HCT116 (cell line): ENCODE results near the gene TOX2. TPM values are rescaled to one million over a fixed set of nuclear protein-coding genes. Genes with fewer than 3 reads are reported as not detected.

Experiments
- ATAC-seq: fragments of 200-7000 bp; cut with Tn5 transposase; 2 replicates; pipeline ENCODE4 v1.9.1; 2020; ENCODE audit warnings: mild to moderate bottlenecking, moderate library complexity
- BruUV-seq: library from RNA; stranded (reverse); fragments of 400-500 nt; replicated peaks from 2 replicates; lab custom pipeline; 2021; lab: Mats Ljungman, UMichigan
- CTCF ChIA-PET: fragments of 300-600 bp; sonication (Branson Sonifier 250); formaldehyde crosslinking; loops from one replicate; lab custom pipeline; 2021; ENCODE audit warnings: antibody characterized with exemption; lab: Charles Lee
- POLR2A ChIA-PET: fragments of 300-600, 350-600 bp; sonication (Branson Sonifier 250); formaldehyde crosslinking; loops from one replicate; lab custom pipeline; 2021; ENCODE audit warnings: antibody characterized with exemption; lab: Charles Lee
- RAD21 ChIA-PET, 2 experiments: fragments of 300-600 bp; sonication (Branson Sonifier 250); formaldehyde crosslinking; loops; one replicate each; lab custom pipeline; 2023; ENCODE audit warnings: low total read pairs in 2 of 2; ENCODE audit not compliant: uncharacterized antibody in 2 of 2, unreplicated experiment in 2 of 2, low non-redundant PET in 1 of 2; lab: Charles Lee
- DNase-seq: peaks from one replicate; pipeline ENCODE4 v3.0.0-alpha.2; 2010; ENCODE audit warnings: low read depth, low spot score
- H2AFZ ChIP-seq: fragments of 200-600 bp; shearing (Covaris generic), sonication (generic); 2 replicates; pipeline ENCODE4 v1.6.1; 2017; ENCODE audit warnings: low read depth, mixed run types, mixed read lengths, antibody characterized with exemption, low read length; ENCODE audit not compliant: poor library complexity, severe bottlenecking
- H3K27ac ChIP-seq: 2 replicates; pipeline ENCODE4 v1.5.1; 2012; ENCODE audit warnings: low read depth, low read length
- H3K27me3 ChIP-seq: fragments of 200-600 bp; sonication (generic); 2 replicates; pipeline ENCODE4 v1.6.1; 2016; ENCODE audit warnings: mixed run types, low read length, mixed read lengths; ENCODE audit not compliant: insufficient read depth
- H3K36me3 ChIP-seq, 2 experiments: fragments of 200-500 bp in 1 of 2; fragments of 200-600 bp in 1 of 2; sonication (Bioruptor generic) in 1 of 2; sonication (generic) in 1 of 2; 2 replicates each; pipeline versions ENCODE4 v1.5.1 to v1.6.1; 2014 to 2016; ENCODE audit warnings: low read length in 2 of 2, inconsistent platforms in 1 of 2, mixed read lengths in 1 of 2, mixed run types in 1 of 2; ENCODE audit not compliant: insufficient read depth in 2 of 2, control insufficient read depth in 1 of 2
- H3K4me1 ChIP-seq, 2 experiments: fragments of 200-600 bp in 1 of 2; sonication (generic) in 1 of 2; 2 replicates each; pipeline versions ENCODE4 v1.5.1 to v1.6.1; 2012 to 2017; ENCODE audit warnings: low read length in 2 of 2, inconsistent platforms in 1 of 2, mild to moderate bottlenecking in 1 of 2, mixed read lengths in 1 of 2, mixed run types in 1 of 2, moderate library complexity in 1 of 2; ENCODE audit not compliant: insufficient read depth in 2 of 2, control insufficient read depth in 1 of 2
- H3K4me2 ChIP-seq: fragments of 200-600 bp; sonication (generic); 2 replicates; pipeline ENCODE4 v1.6.1; 2017; ENCODE audit warnings: mixed run types, low read length, mixed read lengths
- H3K4me3 ChIP-seq, 2 experiments: fragments of 200-600 bp in 1 of 2; sonication (generic) in 1 of 2; replicated peaks in 1 of 2; 2 replicates each; pipeline ENCODE4 v1.5.1; 2011 to 2016; ENCODE audit warnings: low read length in 2 of 2, control low read depth in 1 of 2, low read depth in 1 of 2, mild to moderate bottlenecking in 1 of 2, mixed read lengths in 1 of 2, mixed run types in 1 of 2
- H3K79me2 ChIP-seq: fragments of 200-600 bp; sonication (generic); 2 replicates; pipeline ENCODE4 v1.6.1; 2017; ENCODE audit warnings: mild to moderate bottlenecking, mixed run types, low read length, moderate library complexity, mixed read lengths; ENCODE audit not compliant: insufficient read depth
- H3K9ac ChIP-seq: fragments of 200-600 bp; sonication (generic); 2 replicates; pipeline ENCODE4 v1.6.1; 2016; ENCODE audit warnings: low read length, mixed read lengths
- H3K9me2 ChIP-seq: fragments of 200-600 bp; sonication (generic), shearing (Covaris generic); 2 replicates; pipeline ENCODE4 v1.6.1; 2017; ENCODE audit warnings: mixed run types, mild to moderate bottlenecking, moderate library complexity; ENCODE audit not compliant: insufficient read depth
- H3K9me3 ChIP-seq, 2 experiments: fragments of 200-500 bp in 1 of 2; fragments of 200-600 bp in 1 of 2; sonication (Bioruptor generic) in 1 of 2; sonication (generic) in 1 of 2; 2 replicates each; pipeline ENCODE4 v1.6.1; 2014 to 2017; ENCODE audit warnings: low read length in 2 of 2, mixed read lengths in 2 of 2, inconsistent platforms in 1 of 2, low read depth in 1 of 2, mild to moderate bottlenecking in 1 of 2, mixed run types in 1 of 2, moderate library complexity in 1 of 2; ENCODE audit not compliant: control insufficient read depth in 1 of 2, insufficient read depth in 1 of 2
- H4K20me1 ChIP-seq: fragments of 200-600 bp; sonication (generic), shearing (Covaris generic); 2 replicates; pipeline ENCODE4 v1.6.1; 2017; ENCODE audit warnings: mixed run types, mild to moderate bottlenecking, moderate library complexity; ENCODE audit not compliant: insufficient read depth
- EGR1 ChIP-seq: IDR thresholded peaks from 2 replicates; pipeline ENCODE4 v1.6.1; 2012; ENCODE audit warnings: low read depth
- ELF1 ChIP-seq: IDR thresholded peaks from 2 replicates; pipeline ENCODE4 v1.6.1; 2012; ENCODE audit warnings: low read depth, borderline replicate concordance
- EZH2 ChIP-seq: fragments of 200-600 bp; sonication (generic); IDR thresholded peaks from 2 replicates; pipeline ENCODE4 v1.6.1; 2017; ENCODE audit warnings: antibody characterized with exemption, mixed run types
- FOSL1 ChIP-seq: IDR thresholded peaks from 2 replicates; pipeline ENCODE4 v1.6.1; 2012; ENCODE audit warnings: low read depth
- JUND ChIP-seq: IDR thresholded peaks from 2 replicates; pipeline ENCODE4 v1.6.1; 2012
- MAX ChIP-seq: IDR thresholded peaks from 2 replicates; pipeline ENCODE4 v1.6.1; 2012
- POLR2A ChIP-seq: IDR thresholded peaks from 2 replicates; pipeline ENCODE4 v1.7.0; 2011; ENCODE audit warnings: borderline replicate concordance; ENCODE audit not compliant: insufficient read depth, insufficient read length; ENCODE audit errors: extremely low read depth
- REST ChIP-seq: IDR thresholded peaks from 2 replicates; pipeline ENCODE4 v1.6.1; 2012; ENCODE audit warnings: low read depth
- SIN3A ChIP-seq: IDR thresholded peaks from 2 replicates; pipeline ENCODE4 v1.6.1; 2012; ENCODE audit warnings: low read depth
- SRF ChIP-seq: IDR thresholded peaks from 2 replicates; pipeline ENCODE4 v1.6.1; 2012; ENCODE audit warnings: low read depth
- YY1 ChIP-seq: IDR thresholded peaks from 2 replicates; pipeline ENCODE4 v1.6.1; 2011; ENCODE audit warnings: low read length, low read depth, moderate library complexity, mild to moderate bottlenecking; ENCODE audit not compliant: insufficient replicate concordance; ENCODE audit errors: extremely low read depth
- ZFX ChIP-seq: fragments of 450-650 bp; IDR thresholded peaks from 2 replicates; pipeline ENCODE4 v1.6.1; 2017
- ZNF274 ChIP-seq: fragments of 200-500 bp; sonication (Bioruptor generic); IDR thresholded peaks from 2 replicates; pipeline ENCODE4 v1.6.1; 2014; ENCODE audit warnings: mild to moderate bottlenecking, low read depth, low read length, inconsistent platforms
- intact Hi-C: fragments of 100-400 bp; cut with micrococcal nuclease; formaldehyde crosslinking; loops from 2 replicates; pipeline ENCODE4 v1.10.0; 2022
- total RNA-seq: library from RNA; stranded (reverse); gene quantifications from one replicate; pipeline ENCODE4 v1.2.1, GENCODE V29; 2021; ENCODE audit not compliant: unreplicated experiment
- TF ChIP-seq, protein P1 (sequence below): IDR thresholded peaks from 2 replicates; pipeline ENCODE4 v1.6.1; 2011; ENCODE audit warnings: mild to moderate bottlenecking, low read length, moderate library complexity; ENCODE audit not compliant: insufficient replicate concordance; ENCODE audit errors: extremely low read depth

The TOX2 gene
- total RNA-seq, 1 experiment from 2014 or later = 39.6 TPM

- Histone ChIP-seq H3K9me3 (no peaks in the 10 kb centered on the region), H3K27ac (no peak overlapping the region), H3K79me2 (no peaks in the 10 kb centered on the region), H4K20me1 (no peaks in the 10 kb centered on the region), H3K27me3 (no peaks in the 10 kb centered on the region), H3K4me3 (no peak overlapping the region), H3K9me2 (no peaks in the 10 kb centered on the region), H3K4me2 (no peak overlapping the region), H3K4me1 (peaks cover 25 to 42% of the 10 kb centered on the region in 2 experiments), H3K9ac (no peak overlapping the region), H3K36me3 (no peaks in the 10 kb centered on the region), H2AFZ (no peak overlapping the region)
- RAD21 ChIA-PET = no interaction called here
- CTCF ChIA-PET = interaction anchor here (1.1 kb wide), 1 partner anchor 10 kb away, joined by 3 read pairs; no protein-coding TSS in a partner anchor
- DNase-seq (no peak), ATAC-seq (no peak)
- POLR2A ChIA-PET = interaction anchor here (1.2 to 1.7 kb wide), 3 partner anchors 13 to 29 kb away, joined by 3 to 4 read pairs (median 3); no protein-coding TSS in a partner anchor
- TF ChIP-seq ZNF274 (no peak), MAX (no peak), POLR2A (no peak)
- TF ChIP-seq, protein P1, sequence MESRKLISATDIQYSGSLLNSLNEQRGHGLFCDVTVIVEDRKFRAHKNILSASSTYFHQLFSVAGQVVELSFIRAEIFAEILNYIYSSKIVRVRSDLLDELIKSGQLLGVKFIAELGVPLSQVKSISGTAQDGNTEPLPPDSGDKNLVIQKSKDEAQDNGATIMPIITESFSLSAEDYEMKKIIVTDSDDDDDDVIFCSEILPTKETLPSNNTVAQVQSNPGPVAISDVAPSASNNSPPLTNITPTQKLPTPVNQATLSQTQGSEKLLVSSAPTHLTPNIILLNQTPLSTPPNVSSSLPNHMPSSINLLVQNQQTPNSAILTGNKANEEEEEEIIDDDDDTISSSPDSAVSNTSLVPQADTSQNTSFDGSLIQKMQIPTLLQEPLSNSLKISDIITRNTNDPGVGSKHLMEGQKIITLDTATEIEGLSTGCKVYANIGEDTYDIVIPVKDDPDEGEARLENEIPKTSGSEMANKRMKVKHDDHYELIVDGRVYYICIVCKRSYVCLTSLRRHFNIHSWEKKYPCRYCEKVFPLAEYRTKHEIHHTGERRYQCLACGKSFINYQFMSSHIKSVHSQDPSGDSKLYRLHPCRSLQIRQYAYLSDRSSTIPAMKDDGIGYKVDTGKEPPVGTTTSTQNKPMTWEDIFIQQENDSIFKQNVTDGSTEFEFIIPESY = no peak
- intact Hi-C loops = no loop called here
- no TSS peak for BruUV-seq
Observed at GRCh38 chr20:43972692-43973091, 58.0 kb downstream of the TOX2 start.

DNA sequence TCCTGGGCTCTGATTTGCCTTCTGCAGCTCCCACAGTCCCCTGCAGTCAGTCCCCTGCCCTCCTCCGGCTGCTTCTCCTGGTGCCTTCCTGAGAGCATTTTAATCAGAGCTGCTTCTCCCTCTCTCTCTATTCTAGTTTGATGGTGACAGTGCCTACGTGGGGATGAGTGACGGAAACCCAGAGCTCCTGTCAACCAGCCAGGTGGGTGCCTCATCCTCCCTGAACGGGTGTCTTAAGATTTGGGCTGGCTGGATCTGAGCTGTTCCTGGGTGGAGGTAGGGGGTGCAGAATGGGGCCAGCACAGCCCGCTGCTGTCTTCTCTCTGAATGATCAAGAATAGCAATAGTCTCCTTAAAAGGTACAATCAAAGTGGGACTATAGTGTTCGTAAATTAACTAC, 58.6 kb downstream of the TOX2 start:
- H3K79me2 ChIP-seq = no peaks in the 10 kb centered on the region
- H2AFZ ChIP-seq = no peak overlapping the region
- no peaks in the 10 kb centered on the region for H3K9me3 ChIP-seq
- no peaks in the 10 kb centered on the region for H3K36me3 ChIP-seq
- no peak for TF ChIP-seq EGR1
- TF ChIP-seq ZFX = no peak
- no peak for TF ChIP-seq MAX
- no peak for TF ChIP-seq EZH2
- no peak for TF ChIP-seq ELF1
- no peak for TF ChIP-seq SIN3A
- no peak for TF ChIP-seq YY1
- no peak for TF ChIP-seq SRF
- TF ChIP-seq REST = no peak
- no peak for TF ChIP-seq FOSL1
- no peak for TF ChIP-seq JUND
- CTCF ChIA-PET = interaction anchor here (1.1 kb wide), 1 partner anchor 10 kb away, joined by 3 read pairs; no protein-coding TSS in a partner anchor
- RAD21 ChIA-PET = no interaction called here
- no peaks in the 10 kb centered on the region for H3K9me2 ChIP-seq
- no peaks in the 10 kb centered on the region for H4K20me1 ChIP-seq
- no TSS peak for BruUV-seq
- H3K27me3 ChIP-seq = no peaks in the 10 kb centered on the region
- intact Hi-C loops = no loop called here
- H3K9ac ChIP-seq = no peak overlapping the region
- POLR2A ChIA-PET = interaction anchor here (1.4 to 1.7 kb wide), 2 partner anchors 12 to 28 kb away, joined by 3 to 4 read pairs; no protein-coding TSS in a partner anchor
- H3K4me1 ChIP-seq = peaks cover 25 to 46% of the 10 kb centered on the region in 2 experiments
- no peak overlapping the region for H3K4me3 ChIP-seq
- H3K4me2 ChIP-seq = no peak overlapping the region
- ATAC-seq (no peak), DNase-seq (no peak)
- H3K27ac ChIP-seq = no peak overlapping the region
